Measurements from ENCODE around the gene MARCHF3.
A peak's percentile ranks its signal among the peaks of the same experiment; 100 is the strongest.

MARCHF3 gene

GRCh38 chr5:126982926-126983873, 47.2 kb downstream of the MARCHF3 start:
- DNase-seq (ENCODE audit: low spot score): no peak

- DNase-seq (ENCODE audit: low spot score): no peak
Measured at GRCh38 chr5:126982202-126982601, 48.2 kb downstream of the MARCHF3 start.

GRCh38 chr5:126981701-126982100, 48.7 kb downstream of the MARCHF3 start:
- no peak for DNase-seq (ENCODE audit: low spot score)

- DNase-seq (ENCODE audit: low spot score): no peak
Measured at GRCh38 chr5:126981222-126981621, 49.1 kb downstream of the MARCHF3 start.

- DNase-seq (ENCODE audit: low spot score): no peak
Measured at GRCh38 chr5:126978258-126978657, 52.1 kb downstream of the MARCHF3 start.

GRCh38 chr5:126976520-126977172, 53.7 kb downstream of the MARCHF3 start:
- no peak for DNase-seq (ENCODE audit: low spot score)

GRCh38 chr5:126975796-126976195, 54.6 kb downstream of the MARCHF3 start:
- DNase-seq (ENCODE audit: low spot score): no peak

- DNase-seq (ENCODE audit: low spot score): no peak
Measured at GRCh38 chr5:126973193-126973592, 57.2 kb downstream of the MARCHF3 start.

GRCh38 chr5:126972062-126972895, 58.1 kb downstream of the MARCHF3 start:
- DNase-seq (ENCODE audit: low spot score): peak; percentile 47

- no peak for DNase-seq (ENCODE audit: low spot score)
Measured at GRCh38 chr5:126971455-126972031, 58.8 kb downstream of the MARCHF3 start.

- DNase-seq (ENCODE audit: low spot score): no peak
Measured at GRCh38 chr5:126970517-126971017, 59.8 kb downstream of the MARCHF3 start.

GRCh38 chr5:126969548-126969947, 60.8 kb downstream of the MARCHF3 start:
- DNase-seq (ENCODE audit: low spot score): no peak

- no peak for DNase-seq (ENCODE audit: low spot score)
Measured at GRCh38 chr5:126967808-126968466, 62.4 kb downstream of the MARCHF3 start.

GRCh38 chr5:126965487-126965886, 64.9 kb downstream of the MARCHF3 start:
- no peak for DNase-seq (ENCODE audit: low spot score)

- no peak for DNase-seq (ENCODE audit: low spot score)
Measured at GRCh38 chr5:126965061-126965475, 65.3 kb downstream of the MARCHF3 start.

- DNase-seq (ENCODE audit: low spot score): no peak
Measured at GRCh38 chr5:126963822-126964375, 66.5 kb downstream of the MARCHF3 start.

- no peak for DNase-seq (ENCODE audit: low spot score)
Measured at GRCh38 chr5:126961702-126962101, 68.7 kb downstream of the MARCHF3 start.

- DNase-seq (ENCODE audit: low spot score): no peak
Measured at GRCh38 chr5:126961128-126961527, 69.2 kb downstream of the MARCHF3 start.

- DNase-seq (ENCODE audit: low spot score): no peak
Measured at GRCh38 chr5:126959188-126959587, 71.2 kb downstream of the MARCHF3 start.

- no peak for DNase-seq (ENCODE audit: low spot score)
Measured at GRCh38 chr5:126956991-126957390, 73.4 kb downstream of the MARCHF3 start.

- DNase-seq (ENCODE audit: low spot score): no peak
Measured at GRCh38 chr5:126954981-126955380, 75.4 kb downstream of the MARCHF3 start.
